ENCODE measurements around the gene HDAC9.

DNA sequence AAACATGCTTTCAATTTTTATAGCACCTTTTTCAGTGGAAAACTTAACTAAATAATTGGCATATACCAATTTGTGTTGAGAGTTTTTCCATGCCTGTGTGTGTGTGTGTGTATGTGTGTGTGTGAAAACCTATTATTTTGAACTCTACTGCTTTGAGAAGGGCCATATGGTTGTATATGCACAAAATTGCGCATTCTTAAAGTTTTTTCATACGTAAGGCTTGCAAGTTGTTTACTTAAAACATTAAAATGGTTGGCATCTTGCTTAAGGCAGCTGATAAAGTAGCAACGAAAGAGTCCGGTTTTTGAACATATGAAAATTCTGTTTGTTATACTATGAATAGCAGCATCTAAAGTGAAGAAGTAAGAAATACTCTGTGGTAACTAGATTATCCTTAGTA lies 84.1 kb downstream of the HDAC9 start:
- TF ChIP-seq, protein P1, sequence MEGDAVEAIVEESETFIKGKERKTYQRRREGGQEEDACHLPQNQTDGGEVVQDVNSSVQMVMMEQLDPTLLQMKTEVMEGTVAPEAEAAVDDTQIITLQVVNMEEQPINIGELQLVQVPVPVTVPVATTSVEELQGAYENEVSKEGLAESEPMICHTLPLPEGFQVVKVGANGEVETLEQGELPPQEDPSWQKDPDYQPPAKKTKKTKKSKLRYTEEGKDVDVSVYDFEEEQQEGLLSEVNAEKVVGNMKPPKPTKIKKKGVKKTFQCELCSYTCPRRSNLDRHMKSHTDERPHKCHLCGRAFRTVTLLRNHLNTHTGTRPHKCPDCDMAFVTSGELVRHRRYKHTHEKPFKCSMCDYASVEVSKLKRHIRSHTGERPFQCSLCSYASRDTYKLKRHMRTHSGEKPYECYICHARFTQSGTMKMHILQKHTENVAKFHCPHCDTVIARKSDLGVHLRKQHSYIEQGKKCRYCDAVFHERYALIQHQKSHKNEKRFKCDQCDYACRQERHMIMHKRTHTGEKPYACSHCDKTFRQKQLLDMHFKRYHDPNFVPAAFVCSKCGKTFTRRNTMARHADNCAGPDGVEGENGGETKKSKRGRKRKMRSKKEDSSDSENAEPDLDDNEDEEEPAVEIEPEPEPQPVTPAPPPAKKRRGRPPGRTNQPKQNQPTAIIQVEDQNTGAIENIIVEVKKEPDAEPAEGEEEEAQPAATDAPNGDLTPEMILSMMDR (conservative IDR thresholded peaks at IDR 0.05) = no peak
- TF ChIP-seq ZFX (IDR thresholded peaks at IDR 0.05) = no peak
